ENCODE data around the gene APBA3. TPM values are rescaled to one million over a fixed set of nuclear protein-coding genes. Genes with fewer than 3 reads are reported as not detected.

The APBA3 gene
- total RNA-seq, 1 donor = 15.5 TPM

GRCh38 chr19:3734310-3734600 lies 27.2 kb downstream of the APBA3 start:
- no peak for DNase-seq (ENCODE audit: low read depth)
- H3K4me3 ChIP-seq (ENCODE audit: low read depth, low read length) = no peak overlapping the region
- no peak for TF ChIP-seq CTCF (IDR thresholded peaks at IDR 0.05; ENCODE audit: insufficient read depth, low read length)

- DNase-seq (ENCODE audit: low read depth) = no peak
- TF ChIP-seq CTCF (IDR thresholded peaks at IDR 0.05; ENCODE audit: insufficient read depth, low read length) = no peak
- H3K4me3 ChIP-seq (ENCODE audit: low read depth, low read length) = no peak overlapping the region
Observed at GRCh38 chr19:3733549-3734309, 27.8 kb downstream of the APBA3 start.

GRCh38 chr19:3732108-3732507 lies 29.4 kb downstream of the APBA3 start:
- H3K4me3 ChIP-seq (ENCODE audit: low read depth, low read length) = no peak overlapping the region
- no peak for DNase-seq (ENCODE audit: low read depth)
- no peak for TF ChIP-seq CTCF (IDR thresholded peaks at IDR 0.05; ENCODE audit: insufficient read depth, low read length)

- DNase-seq (ENCODE audit: low read depth) = no peak
Observed at GRCh38 chr19:3730457-3730958, 31.0 kb downstream of the APBA3 start.

GRCh38 chr19:3725640-3726310 lies 35.7 kb downstream of the APBA3 start:
- no peak overlapping the region for H3K4me3 ChIP-seq (ENCODE audit: low read depth, low read length)
- TF ChIP-seq CTCF (IDR thresholded peaks at IDR 0.05; ENCODE audit: insufficient read depth, low read length) = no peak
- DNase-seq (ENCODE audit: low read depth) = no peak

More at GRCh38 chr19:3730457-3730958, 31.0 kb downstream of the APBA3 start:
- no peak for TF ChIP-seq CTCF (IDR thresholded peaks at IDR 0.05; ENCODE audit: insufficient read depth, low read length)
- H3K4me3 ChIP-seq (ENCODE audit: low read depth, low read length) = no peak overlapping the region

GRCh38 chr19:3725121-3725520 lies 36.4 kb downstream of the APBA3 start:
- DNase-seq (ENCODE audit: low read depth) = no peak
- no peak for TF ChIP-seq CTCF (IDR thresholded peaks at IDR 0.05; ENCODE audit: insufficient read depth, low read length)
- H3K4me3 ChIP-seq (ENCODE audit: low read depth, low read length) = no peak overlapping the region

Data from fibroblast of the aortic adventitia (primary cell).